Inflammatory macrophage (primary cell): ENCODE results near the gene GPT2.
"Not testable (repeated sequence)": the region's sequence is repeated elsewhere in the genome, so short reads cannot be mapped to it uniquely, and the experiment has no call there.

ENCODE experiments used
- DNase-seq, 2 donors: peaks; one replicate each; pipeline ENCODE4 v3.0.0-alpha.2; 2020 to 2022

Gene GPT2

GRCh38 chr16:46862555-46863447 lies 21.4 kb upstream of the GPT2 start:
- peak in 1 of 2 donors; percentile 26 for DNase-seq

DNA sequence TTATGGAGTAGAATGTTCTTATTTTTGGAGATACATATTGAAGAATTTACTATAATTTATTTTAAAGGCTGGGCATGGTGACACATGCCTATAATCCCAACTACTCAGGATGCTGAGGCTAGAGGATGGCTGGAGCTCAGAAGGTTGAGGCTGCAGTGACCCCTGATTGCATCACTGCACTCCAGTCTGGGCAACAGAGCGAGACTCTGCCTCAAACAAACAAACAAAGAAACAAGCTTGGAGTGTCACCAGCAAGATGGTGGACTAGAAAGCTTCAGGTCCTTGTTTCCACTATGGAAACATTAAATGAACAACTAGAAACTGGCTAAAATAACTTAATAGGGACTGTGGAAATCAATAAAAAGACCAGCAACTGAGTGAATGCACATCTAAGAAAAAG lies 17.9 kb upstream of the GPT2 start:
- no peak for DNase-seq

GRCh38 chr16:46867486-46867885 lies 16.7 kb upstream of the GPT2 start:
- DNase-seq: peak; percentile 38 to 53

DNA sequence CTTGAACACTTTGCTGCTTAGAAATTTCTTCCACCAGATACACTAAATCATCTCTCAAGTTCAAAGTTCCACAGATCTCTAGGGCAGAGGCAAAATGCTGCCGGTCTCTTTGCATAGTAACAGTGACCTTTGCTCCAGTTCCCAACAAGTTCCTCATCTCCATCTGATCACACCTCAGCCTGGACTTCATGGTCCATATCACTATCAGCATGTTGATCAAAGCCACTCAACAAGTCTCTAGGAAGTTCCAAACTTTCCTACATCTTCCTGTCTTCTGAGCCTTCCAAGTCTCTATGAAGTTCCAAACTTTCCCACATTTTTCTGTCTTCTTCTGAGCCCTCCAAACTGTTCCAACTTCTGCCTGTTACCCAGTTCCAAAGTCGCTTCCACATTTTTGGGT lies 15.3 kb upstream of the GPT2 start:
- not testable (repeated sequence) for DNase-seq

DNA sequence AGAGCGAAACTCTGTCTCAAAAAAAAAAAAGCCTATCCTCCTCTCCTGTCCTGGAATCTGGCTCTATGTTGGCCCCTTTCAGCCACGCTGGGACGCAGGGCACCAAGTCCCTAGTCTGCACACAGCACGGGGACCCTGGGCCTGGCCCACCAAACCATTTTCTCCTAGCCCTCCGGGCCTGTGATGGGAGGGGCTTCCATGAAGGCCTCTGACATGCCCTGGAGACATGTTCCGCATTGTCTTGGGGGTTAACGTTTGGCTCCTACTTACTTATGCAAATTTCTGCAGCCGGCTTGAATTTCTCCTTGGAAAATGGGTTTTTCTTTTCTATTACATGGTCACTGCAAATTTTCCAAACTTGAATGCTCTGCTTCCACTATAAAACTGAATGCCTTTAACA lies 12.6 kb upstream of the GPT2 start:
- no peak for DNase-seq

DNA sequence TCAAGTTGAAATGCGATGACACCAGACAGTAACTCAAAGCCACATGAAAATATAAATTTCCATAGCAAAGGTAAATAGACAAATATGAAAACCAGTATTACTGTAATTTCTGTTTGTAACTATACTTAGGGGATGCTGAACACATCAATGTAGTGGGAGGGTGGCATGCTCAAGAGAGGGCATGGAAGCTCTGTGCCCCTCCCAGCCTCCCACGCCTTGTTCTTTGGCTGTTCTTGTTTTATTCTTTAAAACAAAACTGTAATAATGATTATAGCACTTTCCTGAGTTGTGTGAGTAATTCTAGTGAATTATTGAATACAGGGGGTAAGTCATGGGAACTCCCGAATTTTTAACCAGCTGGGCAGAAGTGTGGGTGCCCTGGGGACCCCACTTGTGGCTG lies 11.0 kb upstream of the GPT2 start:
- peak in 1 of 2 donors; percentile 7 for DNase-seq

- DNase-seq: no peak
Observed at GRCh38 chr16:46875243-46875642, 8.9 kb upstream of the GPT2 start.

DNA sequence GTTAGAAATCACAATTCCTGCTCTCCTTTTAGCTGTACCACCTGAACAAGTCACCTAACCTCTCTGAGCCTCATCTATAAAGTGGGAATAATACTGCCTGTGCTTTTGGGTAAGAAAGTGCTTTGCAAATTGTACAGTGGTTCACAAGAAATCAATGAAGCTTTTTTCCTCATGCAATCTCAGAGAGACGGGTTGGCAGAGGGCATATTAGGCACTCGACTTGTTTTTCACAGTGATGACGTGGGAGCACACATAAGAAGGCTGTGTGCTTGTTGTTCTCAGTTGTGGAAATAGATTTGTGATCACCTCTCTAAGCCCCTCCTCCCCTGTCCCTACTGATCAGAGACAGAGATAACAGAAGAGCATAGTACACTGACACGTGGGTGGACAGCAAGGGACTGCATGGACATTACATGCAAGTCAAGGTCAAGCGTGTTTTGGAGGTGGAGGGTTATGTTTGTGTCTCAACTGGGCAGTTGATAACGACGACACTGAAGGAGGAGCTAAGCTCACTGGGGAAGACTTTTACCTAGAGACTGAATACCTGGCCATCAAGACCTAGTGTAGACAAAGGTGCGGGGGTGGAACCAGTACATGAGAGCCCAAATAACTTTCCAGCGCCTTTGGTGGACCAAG lies 1.7 kb upstream of the GPT2 start:
- no peak for DNase-seq

DNA sequence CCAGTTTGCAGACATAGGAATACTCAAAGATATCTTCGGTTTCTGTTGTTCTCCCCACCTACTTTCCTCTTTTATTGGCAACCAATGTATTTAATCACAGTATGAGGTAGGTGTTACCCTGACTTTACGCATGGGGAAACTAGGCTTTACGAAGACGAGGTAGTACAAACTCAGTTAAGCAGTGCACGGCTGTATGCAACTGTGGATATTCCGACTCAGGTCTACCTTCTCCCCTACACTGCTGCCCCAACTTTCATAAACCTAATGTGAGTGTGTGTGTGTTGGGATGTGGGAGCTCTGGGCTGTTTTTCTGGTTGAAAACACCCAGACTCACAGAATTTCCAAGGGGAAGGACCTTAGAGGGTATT lies 1.2 kb upstream of the GPT2 start:
- DNase-seq: no peak

- DNase-seq: no peak
Observed at GRCh38 chr16:46883353-46883689, 841 bp upstream of the GPT2 start.

- peak in 1 of 2 donors; percentile 18 for DNase-seq
Observed at GRCh38 chr16:46884513-46885293, 541 bp downstream of the GPT2 start.

DNA sequence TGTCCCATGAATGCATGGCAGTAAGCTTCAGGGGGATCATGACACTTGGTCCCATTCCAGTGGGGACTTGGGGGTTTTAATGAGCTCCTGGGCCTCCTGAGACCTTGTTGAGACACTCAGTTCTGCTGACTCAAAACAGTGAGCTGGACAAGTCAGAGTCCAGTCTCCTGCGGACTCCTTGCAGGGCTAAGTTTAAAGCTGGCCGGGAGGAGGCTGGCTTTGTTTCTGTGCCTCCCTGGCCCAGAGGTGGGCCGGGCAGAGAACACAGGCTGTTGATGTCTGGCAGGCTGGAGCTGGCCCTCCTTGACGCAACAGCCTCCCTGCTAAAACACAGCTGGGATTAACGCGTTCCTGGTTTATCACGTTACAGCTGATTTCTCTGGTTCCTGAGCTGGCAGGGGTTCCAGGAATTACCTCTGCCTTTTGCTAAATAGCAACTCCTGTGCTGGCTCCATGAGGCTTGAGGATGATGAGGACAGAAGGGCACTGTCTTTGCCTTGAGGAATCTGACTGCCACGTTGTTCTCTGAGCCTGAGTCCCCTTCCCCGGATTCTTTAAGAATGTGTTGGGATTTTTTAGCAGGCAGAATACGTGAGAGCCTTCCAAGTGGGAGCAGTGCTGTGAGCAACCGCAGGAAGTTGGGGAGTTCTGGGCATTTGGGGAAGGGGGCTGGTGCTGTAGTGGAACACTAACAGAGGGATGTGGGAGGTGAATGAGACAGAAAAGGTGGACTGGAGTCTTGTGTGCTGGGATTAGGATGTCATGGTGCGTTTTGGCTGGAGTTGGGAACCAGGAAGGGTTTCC lies 2.0 kb downstream of the GPT2 start:
- DNase-seq: no peak

DNA sequence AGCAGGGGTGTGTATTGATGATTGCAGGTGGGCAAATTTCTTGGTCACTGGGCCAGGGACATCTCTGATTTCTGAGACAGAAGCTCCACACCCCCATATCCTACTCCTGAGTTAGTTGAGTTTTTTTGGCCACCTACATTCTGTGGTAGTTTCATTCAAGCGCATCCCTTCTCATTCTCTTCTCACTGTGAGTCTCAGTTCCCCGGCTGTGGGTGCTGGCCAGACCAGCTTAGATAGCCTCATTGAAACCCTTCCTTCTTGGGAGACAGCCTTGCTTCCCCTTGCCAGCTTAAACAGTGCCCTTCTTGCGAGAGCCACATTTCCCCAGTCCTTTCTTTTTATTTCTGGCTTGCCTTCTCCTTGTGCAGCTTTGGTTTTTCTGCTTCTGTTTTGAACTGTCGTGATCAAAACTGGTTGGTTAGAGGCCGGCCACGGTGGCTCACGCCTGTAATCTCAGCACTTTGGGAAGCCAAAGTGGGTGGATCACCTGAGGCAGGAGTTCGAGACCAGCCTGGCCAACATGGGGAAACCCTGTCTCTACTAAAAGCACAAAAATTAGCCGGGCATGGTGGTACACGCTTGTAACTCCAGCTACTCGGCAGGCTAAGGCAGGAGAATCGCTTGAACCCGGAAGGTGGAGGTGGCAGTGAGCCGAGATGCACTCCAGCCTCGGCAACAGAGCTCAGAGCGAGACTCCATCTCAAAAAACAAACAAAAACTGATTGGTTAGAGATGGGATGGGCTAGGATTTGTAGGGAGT lies 2.8 kb downstream of the GPT2 start:
- DNase-seq: no peak

- no peak for DNase-seq
Observed at GRCh38 chr16:46887524-46887854, 3.3 kb downstream of the GPT2 start.

DNA sequence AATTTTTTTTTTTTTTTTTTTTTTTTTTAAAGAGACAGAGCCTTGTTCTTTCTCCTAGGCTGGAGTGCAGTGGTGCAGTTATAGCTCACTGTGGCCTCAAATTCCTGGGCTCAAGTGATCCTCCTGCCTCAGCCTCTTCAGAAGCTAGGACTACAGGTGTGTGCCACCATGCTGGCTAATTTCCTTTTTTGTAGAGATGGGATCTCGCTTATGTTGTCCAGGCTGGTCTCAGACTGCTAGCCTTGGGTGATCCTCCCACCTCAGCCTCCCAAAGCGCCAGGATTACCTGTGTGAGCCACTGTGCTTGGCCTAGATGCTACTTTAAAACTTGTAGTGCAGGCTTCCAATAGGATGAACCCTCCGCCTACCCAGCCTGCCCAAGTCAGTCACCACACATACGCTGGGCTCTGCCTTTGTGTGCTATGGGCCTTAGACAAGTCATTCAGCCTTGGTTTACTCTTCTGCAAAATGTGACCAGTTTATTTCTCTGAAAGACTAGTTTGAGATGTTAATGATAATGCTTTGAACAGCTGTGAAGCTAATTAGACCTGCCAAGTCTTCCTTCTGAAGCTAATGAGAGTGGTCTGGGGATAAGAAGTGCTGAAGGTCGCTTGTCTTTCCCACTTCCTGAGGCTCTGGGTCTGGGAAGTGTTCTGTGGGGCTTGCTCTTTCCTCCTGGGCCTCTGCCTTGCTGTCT lies 5.2 kb downstream of the GPT2 start:
- no peak for DNase-seq

GRCh38 chr16:46889942-46890300 lies 5.8 kb downstream of the GPT2 start:
- no peak for DNase-seq

DNA sequence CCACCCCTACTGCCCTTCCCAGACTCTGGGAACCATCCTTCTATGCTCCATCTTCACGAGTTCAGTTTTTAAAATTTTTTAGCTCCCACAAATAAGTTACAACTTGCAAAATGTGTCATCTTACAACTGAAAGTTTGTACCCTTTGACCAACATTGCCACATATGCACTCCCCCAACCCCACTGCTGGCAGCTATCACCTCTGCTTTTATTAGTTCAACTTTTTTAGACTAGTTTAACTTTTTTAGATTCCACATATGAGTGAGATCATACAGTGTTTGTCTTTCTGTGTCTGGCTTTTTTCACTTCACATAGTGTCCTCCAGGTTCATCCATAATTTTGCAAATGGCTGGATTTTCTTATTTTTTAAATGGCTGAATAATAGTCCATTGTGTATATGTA lies 7.7 kb downstream of the GPT2 start:
- DNase-seq: no peak

DNA sequence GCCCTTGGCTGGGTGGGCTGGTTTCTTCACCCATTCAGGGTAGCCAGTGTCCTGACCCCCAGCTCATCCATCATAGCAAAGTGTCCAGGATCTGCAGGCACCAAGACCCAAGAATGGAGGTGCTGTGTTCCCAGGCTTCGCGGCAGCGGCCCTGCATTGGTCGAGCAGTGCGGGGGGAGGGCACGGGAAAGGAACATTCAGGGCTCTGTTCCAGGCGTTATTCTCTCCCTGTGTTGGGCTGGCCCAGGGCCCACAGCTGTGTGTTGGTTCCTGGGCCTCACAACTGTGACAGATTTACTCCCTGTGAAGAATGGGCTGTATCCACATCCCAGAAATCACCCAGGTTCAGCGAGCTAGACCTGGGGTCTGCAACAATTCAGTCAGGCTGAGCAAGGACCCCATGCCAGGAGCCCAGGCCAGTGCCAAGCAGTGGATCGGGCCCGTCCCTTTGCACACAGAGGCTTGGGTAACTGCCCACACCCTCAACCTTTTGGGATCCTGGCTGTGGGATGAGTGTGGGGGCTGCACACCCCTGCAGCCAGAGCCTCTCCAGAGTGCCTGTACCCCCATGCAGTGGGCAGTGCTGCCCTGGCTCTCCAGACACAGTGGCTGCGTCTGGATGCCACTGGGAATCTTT lies 10.0 kb downstream of the GPT2 start:
- DNase-seq: no peak

- DNase-seq: no peak
Observed at GRCh38 chr16:46895399-46896313, 11.5 kb downstream of the GPT2 start.
